Stimulated activated naive CD8-positive, alpha-beta T cell treated with anti-CD3 and anti-CD28 coated beads, Interleukin-15, Interleukin-2, amounts not matched to agents 100 U/mL and 50 U/mL, for 24 hours (primary cell): ENCODE data around the gene COPZ2.
A peak's percentile ranks its signal among the peaks of the same experiment; 100 is the strongest.
"Not testable (repeated sequence)": the region's sequence is repeated elsewhere in the genome, so short reads cannot be mapped to it uniquely, and the experiment has no call there.

ENCODE experiments used
- ATAC-seq: fragments of 150-1000 bp; cut with Tn5 transposase; one replicate; pipeline ENCODE4 v1.10.0; 2021
- DNase-seq: peaks from one replicate; pipeline ENCODE4 v3.0.0; 2021

COPZ2 gene

GRCh38 chr17:48056246-48056745 is 18.7 kb upstream of the COPZ2 start:
- peak; percentile 16 for DNase-seq
- no peak for ATAC-seq

DNA sequence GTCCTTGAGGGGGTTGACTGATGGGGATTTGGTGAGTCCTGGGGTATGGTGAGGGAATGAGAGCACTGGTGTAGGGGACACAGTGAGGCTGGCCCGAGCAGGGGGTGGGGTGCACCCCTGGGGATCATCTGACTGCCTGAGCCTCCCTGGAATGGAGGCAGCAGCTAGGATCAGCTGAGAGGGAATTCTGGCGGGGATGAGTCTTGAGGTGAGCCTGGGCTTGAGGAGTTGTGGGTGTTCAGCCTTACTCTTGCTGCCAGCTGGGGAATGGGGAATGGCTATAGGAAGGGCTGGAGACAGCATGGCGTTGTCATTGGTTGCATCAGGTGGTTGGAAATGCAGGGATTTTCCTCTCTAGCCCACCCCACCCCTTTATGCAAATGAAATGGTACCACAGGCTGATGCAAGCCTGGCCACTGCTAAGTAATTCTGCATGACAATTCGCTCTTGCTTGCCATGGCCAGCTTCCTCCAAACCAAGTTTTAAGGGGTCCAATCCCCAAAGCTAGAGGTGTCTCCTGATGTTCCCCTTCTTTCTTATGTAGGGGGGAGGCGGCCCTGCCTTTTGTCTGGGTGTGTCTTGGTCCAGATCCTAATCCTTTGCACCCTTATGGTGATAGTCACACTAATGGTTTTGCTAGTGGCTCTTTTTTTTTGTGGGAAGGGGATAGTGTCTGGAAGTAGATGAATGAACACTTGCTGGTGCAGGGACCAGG is 18.1 kb upstream of the COPZ2 start:
- ATAC-seq = peak; percentile 82
- DNase-seq = peak; percentile 68

GRCh38 chr17:48054238-48055185 is 16.9 kb upstream of the COPZ2 start:
- DNase-seq (no peak), ATAC-seq (no peak)

DNA sequence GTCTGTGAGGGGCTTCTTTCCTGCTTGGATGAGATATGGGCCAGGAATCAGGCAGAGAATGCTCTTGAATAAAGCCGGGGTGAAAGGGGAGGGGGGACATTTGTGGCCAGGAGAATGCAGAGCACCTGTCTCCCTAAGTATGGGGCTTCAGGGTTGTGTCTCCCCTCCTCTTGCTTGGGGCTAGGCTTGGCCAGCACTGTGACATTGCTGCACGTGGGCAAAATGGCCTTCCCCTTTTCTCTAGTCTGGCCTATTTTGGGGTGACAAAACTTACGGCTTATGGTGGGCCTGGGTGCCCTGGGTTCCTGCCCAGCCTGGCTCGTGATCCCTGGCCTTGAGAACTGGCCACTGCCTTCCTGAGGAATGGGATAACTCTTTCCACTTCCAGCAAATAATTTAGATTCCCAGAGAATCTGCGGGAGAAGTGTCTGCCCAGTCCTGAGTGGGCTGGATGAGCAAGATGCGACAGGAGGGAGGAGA is 16.2 kb upstream of the COPZ2 start:
- DNase-seq (no peak), ATAC-seq (no peak)

- no peak for ATAC-seq
- DNase-seq = peak; percentile 13
These were observed 15.6 kb upstream of the COPZ2 start for GRCh38 chr17:48052956-48053757.

GRCh38 chr17:48051706-48052486 is 14.3 kb upstream of the COPZ2 start:
- ATAC-seq (no peak), DNase-seq (no peak)

DNA sequence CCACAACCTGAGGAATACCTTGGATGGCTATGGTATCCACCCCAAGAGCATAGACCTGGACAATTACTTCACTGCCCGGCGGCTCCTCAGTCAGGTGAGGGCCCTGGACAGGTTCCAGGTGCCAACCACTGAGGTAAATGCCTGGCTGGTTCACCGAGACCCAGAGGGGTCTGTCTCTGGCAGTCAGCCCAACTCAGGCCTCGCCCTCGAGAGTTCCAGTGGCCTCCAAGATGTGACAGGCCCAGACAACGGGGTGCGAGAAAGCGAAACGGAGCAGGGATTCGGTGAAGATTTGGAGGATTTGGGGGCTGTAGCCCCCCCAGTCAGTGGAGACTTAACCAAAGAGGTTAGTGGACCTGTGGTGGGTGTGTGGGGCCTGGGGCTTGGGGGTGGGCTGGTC is 13.7 kb upstream of the COPZ2 start:
- ATAC-seq = no peak
- DNase-seq = no peak

GRCh38 chr17:48048384-48049126 is 11.0 kb upstream of the COPZ2 start:
- DNase-seq = peak; percentile 74
- peak; percentile 42 for ATAC-seq

- peak; percentile 98 for ATAC-seq
These were observed 10.3 kb upstream of the COPZ2 start, which contains the start of gene NFE2L1 for GRCh38 chr17:48047741-48048383. NFE2L1 (plus strand) TSS chr17:48048359; CDS start chr17:48051119, 2,760 bp downstream.

DNA sequence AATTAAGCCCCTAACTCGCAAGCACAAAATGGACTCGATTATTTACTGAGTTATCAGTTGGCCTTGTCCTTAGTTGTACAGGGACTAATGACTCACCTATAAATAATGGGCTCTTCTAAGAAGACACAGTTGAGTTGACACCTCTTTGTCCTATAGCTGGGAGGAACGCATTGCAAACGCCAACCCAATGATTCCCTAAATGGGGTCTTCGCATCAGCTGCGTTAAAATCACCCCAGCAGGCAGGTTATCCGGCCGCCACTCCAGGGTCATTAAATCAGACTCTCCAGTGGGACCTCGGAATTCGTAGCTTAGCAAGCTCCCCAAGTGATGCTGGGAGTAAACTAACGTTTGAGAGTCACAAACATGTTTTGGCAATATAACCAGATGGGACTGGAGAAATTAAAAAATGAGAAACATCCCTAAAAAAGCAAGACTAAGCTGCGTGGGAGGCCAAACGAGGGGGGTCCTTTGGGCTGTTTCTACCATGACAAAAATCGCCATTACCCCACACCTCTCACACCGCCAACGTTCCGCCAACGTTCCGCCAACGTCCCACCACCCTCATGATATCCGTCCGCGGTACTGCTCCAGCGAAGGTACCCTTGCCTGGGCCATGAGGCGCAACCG is 9.6 kb upstream of the COPZ2 start:
- ATAC-seq = no peak
- DNase-seq = peak; percentile 16

More at GRCh38 chr17:48047741-48048383, 10.3 kb upstream of the COPZ2 start, which contains the start of gene NFE2L1:
- peak; percentile 97 for DNase-seq

DNA sequence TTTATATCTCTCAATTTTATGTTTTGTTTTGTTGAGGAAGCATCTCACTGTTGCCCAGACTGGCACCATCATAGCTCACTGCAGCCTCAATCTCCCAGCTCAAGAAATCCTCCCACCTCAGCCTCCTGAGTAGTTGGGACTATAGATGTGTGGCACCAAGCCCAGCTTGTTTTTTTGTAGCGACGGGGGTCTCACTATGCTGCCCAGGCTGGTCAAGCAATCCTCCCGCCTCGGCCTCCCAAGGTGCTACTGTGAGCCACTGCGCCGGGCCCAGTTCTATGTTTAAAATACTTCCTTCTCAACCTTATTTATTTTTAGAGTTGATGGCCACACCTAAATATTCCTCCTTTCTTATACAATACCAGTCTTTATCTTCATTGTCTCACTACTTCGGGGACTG is 8.7 kb upstream of the COPZ2 start:
- DNase-seq (no peak), ATAC-seq (no peak)

DNA sequence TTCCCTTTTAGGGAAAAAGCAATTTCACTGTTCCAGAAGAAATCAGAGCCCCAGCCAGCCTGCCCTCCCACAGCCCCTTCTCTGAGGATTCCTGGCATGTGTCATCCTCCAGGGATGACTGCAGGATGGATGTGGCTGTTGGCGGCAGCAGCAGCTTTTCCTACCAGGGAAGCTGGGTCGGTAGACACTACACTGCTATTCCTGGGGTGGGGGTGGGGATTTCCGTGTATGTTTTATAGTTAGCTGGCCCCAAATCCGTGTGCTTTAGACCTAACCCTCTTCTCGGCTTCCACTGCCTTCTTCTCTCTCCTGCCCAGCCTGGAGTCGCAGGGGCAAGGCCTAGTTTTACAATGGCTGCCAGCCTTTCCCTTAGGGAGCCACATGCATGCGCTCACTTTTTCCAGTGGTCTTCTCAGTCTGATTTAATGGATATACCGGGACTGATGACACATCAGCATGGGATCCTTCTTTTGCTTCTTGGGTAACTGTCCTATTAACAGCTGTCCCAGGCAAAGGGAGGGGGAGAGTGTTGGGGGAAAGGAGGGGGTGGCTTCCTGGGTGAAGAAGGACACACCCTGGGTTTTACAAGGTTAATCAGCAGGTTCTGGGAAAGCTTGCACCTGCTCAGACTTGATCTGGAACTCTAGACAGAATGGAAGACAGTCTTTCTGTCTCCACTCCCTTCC is 7.9 kb upstream of the COPZ2 start:
- ATAC-seq (no peak), DNase-seq (no peak)

DNA sequence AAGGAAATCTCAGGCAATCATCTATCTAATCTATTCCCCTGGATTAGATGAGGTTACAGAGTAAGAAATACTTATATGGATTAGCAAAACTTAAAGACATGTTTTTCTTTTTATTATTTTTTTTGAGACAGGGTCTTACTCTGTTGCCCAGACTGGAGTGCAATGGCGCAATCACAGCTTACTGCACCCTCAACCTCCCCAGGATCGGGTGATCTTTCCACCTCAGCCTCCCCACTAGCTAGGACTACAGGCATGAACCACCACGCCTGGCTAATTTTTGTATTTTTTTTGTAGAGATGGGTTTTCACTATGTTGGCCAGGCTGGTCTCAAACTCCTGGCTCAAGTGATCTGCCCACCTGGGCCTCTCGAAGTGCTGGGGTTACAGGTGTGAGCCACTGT is 7.3 kb upstream of the COPZ2 start:
- DNase-seq (no peak), ATAC-seq (no peak)

- DNase-seq (no peak), ATAC-seq (no peak)
These were observed 5.6 kb upstream of the COPZ2 start for GRCh38 chr17:48043176-48043575.

DNA sequence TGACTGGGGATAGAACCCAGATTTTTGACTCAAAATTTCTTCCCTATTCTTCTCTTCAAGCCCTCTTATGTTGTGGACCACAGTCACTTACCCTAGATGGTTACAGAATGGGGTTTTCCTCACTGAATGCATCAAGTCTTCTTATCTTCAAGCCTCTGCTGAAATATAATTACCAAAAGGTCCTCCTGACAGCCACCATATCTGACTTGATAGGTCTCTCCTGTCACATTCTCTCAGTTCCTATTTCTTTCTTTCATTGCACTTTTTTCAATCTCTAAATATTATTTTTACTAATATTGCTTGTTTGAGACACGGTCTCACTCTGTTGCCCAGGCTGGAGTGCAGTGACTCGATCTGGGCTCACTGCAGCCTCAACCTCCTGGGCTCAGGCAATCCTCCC is 1.1 kb upstream of the COPZ2 start:
- DNase-seq = no peak
- ATAC-seq = no peak

DNA sequence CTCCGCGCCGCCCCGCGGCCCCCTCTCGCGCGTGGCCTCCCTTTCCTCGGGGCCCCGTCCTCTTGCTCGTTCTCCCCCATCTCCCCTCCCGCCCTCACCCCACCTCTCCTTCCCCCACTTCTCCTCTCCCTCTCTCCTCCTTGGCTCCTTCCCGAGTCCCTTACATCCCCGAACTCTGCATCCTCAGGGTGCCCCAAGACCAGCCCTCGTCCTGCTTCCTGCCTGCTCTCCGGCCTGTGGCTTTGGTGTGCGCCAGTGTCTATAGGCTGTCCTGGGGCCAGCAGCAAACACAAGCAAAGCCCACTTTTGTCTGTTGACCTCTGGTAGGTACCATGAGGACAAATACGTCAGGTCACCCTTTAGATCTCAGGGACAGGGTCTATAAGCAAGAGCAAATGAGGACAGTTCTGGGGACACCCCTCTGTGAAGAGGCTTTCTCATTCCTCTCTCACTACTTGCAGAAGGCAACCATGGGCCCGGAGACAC is 284 bp upstream of the COPZ2 start:
- DNase-seq = no peak
- ATAC-seq = no peak

DNA sequence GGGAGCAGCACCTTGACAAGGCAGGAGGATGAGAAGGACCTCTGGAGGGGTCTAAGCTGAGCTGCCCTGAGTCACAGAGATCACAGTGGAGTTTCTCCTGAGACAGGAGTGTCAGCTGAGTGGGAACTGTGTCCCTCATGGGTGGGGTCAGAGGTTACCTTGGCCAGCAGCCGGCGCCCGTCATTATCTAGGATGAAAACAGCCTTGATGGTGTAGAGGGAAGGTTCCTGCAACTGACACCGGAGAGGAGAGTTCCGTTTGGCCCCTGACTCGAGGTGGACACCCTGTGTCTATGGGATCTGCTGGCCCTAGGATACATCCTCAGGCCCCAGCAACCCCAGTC is 933 bp downstream of the COPZ2 start:
- DNase-seq (no peak), ATAC-seq (no peak)

- DNase-seq, ATAC-seq: not testable (repeated sequence)
These were observed 2.9 kb downstream of the COPZ2 start for GRCh38 chr17:48034734-48035133.

- no peak for DNase-seq
These were observed 5.6 kb downstream of the COPZ2 start for GRCh38 chr17:48031966-48032365.

More at GRCh38 chr17:48031966-48032365, 5.6 kb downstream of the COPZ2 start:
- no peak for ATAC-seq
